ENCODE data around the gene CCDC112.
"Not testable (repeated sequence)": the region's sequence is repeated elsewhere in the genome, so short reads cannot be mapped to it uniquely, and the experiment has no call there.

Gene CCDC112

GRCh38 chr5:115249379-115249778 lies 47.1 kb downstream of the CCDC112 start:
- not testable (repeated sequence) for DNase-seq

- no peak for DNase-seq
These were observed 50.0 kb downstream of the CCDC112 start for GRCh38 chr5:115246361-115246991.

- no peak for DNase-seq
These were observed 53.0 kb downstream of the CCDC112 start for GRCh38 chr5:115243412-115243811.

GRCh38 chr5:115241881-115242642 lies 54.4 kb downstream of the CCDC112 start:
- no peak for DNase-seq

DNA sequence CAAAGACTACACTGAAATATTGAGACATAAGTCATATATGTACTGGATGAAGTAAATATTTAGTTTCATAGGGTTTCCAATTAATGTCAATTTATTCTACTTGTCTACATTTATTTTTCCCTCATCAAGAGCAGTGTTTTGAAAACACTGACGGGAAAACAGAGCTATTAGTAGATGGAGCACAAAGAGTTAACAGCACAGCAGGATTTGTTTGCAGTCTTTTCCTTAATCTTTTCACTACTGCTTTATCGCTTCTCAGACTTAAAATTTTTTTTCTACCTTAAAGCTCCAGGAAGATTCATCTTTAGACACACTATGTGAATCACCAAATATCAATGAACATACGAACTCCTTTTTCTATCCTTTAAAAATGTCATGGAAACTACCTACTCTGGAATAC lies 59.4 kb downstream of the CCDC112 start:
- no peak for DNase-seq

DNA sequence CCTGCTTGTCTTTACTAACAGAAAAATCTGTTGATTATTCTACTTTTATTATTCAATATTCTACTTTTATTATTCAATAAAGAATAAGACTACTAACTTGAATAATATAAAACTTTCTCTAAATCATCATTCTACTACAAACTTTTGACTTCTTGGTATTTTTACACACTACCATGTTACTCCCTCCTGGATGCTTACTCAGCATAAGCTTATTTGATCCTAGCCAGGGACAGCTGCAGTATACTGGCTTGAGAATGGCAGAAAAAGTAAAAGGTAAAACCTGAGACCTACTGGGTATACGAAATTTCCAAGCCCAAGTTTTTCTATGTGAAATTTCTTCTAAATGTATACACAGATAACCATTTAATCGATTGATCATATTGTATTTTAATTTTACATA lies 59.9 kb downstream of the CCDC112 start:
- no peak for DNase-seq

- DNase-seq, result no peak
These were observed 64.9 kb downstream of the CCDC112 start for GRCh38 chr5:115231598-115231997.

- no peak for DNase-seq
These were observed 66.8 kb downstream of the CCDC112 start for GRCh38 chr5:115229606-115230005.

DNA sequence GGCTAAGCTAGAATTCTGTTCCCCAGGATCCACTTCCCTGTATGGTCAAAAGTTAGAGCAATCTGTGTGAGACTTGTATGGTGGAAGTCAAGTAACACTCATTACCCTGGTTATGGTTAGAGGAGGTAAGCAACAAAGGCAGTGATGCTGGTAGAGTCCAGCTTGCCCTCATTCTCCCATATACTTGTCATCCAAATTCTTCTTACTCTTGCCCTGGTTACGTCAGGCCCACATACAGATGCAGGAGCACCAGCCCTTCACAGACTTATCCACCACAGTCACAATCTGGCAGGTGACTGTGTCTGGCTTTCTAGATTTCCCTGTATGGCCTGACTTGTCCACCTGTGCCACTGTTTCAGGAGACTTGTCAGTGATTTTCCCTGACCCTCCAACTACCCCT lies 69.2 kb downstream of the CCDC112 start:
- no peak for DNase-seq

All from activated T-cell treated with anti-CD3 and anti-CD28 coated beads, Interleukin-2, amount 50 U/mL, for 48 hours (primary cell).